GM19351 (cell line): Measurements from ENCODE around the gene FOLH1.
"Not testable (repeated sequence)": the region's sequence is repeated elsewhere in the genome, so short reads cannot be mapped to it uniquely, and the experiment has no call there.

ENCODE experiments used
- ATAC-seq: cut with Tn5 transposase; IDR thresholded peaks from one replicate; pipeline ENCODE4 v1.9.1; 2021; ENCODE audit warnings: mild to moderate bottlenecking, moderate library complexity; ENCODE audit not compliant: unreplicated experiment

Gene FOLH1

DNA sequence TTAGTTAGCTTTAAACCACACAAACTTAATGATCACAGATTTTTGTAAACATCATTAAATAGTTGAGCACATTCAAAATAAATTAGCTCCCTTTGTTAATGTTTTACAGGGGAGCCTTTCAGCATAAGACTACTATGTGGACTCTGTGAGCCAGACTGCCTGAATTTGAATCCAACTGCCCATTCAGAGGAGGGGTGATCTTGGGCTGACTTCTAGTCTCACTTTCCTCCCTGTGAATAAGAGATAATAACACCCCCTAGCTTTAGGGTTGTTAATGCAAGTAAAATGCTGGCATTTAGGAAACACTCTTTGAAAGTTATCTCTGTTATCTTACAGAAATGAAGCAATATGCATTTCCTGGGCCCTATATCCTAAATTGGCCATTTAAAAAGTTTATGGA, 23.6 kb downstream of the FOLH1 start:
- not testable (repeated sequence) for ATAC-seq

DNA sequence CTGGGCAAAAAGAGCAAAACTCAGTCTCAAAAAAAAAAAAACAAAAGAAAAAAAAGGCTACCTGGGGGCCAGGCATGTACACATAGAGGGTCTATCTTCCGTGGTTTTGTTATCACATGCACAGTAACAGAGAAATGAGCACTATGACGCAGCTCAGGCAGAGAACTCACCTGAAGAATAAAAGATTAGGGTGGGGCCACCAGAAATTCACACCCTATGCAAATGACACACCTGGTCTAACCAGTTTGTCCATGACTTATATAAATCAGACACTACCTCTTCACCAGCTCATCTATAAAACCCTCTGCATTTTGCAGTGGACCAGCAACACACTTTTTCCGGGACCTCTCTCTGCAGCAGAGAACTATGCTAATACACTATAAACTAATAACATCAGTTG, 30.5 kb downstream of the FOLH1 start:
- not testable (repeated sequence) for ATAC-seq

DNA sequence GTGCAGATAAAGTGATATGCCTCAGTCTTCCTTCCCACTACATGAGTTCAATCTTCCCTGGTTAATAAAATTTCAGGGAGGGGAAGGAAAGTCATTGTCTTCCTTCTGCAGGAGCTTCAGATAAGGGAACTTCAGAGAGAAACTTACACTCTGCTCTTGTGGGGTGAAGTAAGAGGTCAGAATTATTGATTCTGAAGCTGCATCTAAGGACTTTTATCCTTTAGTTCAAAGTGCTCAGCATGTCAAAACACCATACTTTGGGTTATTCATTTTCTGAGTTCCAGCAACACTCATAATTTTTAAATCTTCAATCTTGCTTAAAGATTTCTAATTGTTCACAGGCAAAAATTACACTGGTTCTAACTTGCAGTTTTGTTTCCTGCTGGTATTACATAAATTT, 33.0 kb downstream of the FOLH1 start:
- ATAC-seq: not testable (repeated sequence)

DNA sequence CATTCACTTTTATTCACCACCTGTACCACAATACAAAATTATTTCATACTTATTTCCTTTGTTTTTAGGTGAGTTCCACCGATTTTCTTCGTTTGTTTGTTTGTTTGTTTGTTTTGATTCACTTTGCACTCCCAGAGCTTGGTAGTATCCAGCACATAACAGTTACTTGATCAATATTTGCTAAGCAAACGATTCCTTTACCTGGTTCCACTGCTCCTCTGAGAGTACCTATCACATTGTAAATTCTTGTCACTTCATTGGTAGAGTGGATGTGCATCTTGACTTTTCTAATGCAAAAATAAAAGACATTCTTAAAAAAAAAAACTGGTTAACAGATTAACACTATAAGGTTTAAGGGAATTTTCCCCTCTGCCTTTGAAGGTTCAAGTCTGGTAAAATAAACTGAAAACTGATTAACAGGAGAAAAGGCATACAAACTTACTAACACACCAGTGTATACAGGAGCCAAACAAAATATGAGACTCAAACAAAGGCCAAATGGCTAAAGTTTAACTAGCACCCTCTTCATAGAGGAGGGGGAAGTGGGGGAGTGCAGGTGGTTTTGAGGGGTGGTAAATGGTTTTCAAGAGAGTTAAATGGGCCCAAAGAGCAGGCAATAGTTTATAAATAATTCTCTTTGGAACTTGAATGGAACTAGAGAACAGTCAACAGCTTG, 33.6 kb downstream of the FOLH1 start:
- ATAC-seq: not testable (repeated sequence)

DNA sequence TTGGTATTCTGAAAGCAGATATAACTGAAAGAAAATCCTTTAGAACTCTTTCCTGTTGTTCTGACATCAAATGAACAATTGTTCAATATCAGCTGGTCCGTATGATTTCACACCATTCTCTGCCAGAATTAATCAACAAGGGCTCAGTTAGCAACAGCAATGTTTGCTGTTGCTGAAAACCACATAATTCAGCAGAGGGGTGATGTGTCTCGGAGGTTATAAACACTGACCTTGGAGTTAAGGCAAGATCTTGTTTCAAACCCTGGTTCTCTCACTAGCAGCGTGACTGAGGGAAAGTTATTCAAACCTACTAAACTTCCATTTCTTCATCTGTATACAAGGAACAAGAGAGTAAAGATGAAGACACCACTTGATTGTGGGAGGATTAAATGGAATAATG, 36.8 kb downstream of the FOLH1 start:
- ATAC-seq: not testable (repeated sequence)

DNA sequence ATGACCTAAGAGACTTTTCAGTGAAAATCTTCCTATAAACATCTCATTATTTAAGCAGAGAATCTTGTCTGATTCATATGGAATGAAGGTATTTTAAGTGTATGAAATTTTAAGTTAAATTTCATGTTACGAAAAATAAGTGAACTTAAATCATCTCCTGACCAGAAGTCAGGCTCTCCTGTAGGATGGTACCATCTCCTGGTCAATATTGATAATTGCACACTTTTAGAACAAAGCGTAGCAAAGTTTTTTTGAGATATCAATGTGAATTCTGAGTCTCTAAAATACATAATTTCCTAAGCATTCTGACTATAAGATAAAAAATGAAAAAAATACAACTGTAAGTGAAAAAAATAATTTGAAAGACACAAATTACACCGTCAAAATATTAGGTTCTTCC, 38.8 kb downstream of the FOLH1 start:
- not testable (repeated sequence) for ATAC-seq

DNA sequence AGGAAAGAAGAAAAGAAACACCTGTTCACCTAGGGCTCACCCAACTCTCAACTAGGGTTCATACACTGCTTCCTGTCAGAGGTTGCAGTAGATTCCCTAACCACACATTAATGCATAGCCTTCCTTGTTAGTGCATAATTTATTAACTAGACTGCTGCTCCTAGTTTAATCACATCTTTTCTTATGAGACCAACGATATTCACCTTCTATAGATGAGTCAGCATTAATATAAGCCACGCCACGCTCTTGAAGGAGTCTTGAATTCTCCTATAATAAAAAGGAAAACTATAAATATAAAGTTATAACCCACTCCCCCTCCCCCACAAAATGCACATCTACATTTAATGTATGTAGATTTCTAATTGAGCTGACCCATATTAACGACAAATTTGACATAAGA, 39.4 kb downstream of the FOLH1 start:
- ATAC-seq: not testable (repeated sequence)

DNA sequence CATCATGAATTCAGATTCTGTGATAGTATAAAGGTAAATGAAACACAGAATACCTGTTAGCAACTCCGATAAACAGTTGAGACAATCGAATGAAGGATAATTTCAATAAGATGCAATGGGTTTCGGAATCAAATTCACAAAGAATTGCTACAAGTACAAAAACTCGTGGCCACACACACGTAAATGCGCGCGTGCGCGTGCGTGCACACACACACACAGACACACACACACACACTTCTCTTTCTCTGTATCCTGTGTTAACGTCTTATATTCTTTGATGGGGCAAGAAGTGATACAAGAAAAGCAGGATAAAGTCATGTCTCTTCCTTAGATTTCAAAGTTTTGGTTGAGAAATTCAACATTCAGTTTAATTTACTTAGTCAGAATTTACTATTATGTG, 57.2 kb downstream of the FOLH1 start:
- no peak for ATAC-seq

DNA sequence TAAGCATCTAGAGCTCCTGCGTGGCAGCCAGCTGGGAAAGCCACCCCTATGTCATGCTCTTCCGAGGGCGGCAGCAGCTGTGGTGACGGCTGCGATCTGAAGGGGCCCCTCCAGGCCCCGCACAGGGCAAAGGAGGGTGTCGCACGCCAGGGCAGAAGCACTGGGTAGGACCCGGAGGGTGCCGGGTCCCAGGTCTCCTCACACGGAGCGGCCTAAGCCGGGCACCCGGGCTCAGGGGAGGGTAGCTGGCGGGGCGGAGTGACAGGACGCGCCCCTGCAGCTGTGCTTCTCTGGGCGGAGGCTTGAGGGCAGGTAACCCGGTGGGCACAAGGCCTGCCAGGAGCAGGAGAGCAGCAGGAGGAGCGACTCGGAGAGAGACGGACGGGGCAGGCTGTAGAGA, 106.0 kb downstream of the FOLH1 start:
- ATAC-seq: not testable (repeated sequence)
